ENCODE results near the gene KLHL24. TPM values are rescaled to one million over a fixed set of nuclear protein-coding genes. Genes with fewer than 3 reads are reported as not detected.

The KLHL24 gene
- total RNA-seq, 1 experiment from 2014 or later = 17.7 TPM

DNA sequence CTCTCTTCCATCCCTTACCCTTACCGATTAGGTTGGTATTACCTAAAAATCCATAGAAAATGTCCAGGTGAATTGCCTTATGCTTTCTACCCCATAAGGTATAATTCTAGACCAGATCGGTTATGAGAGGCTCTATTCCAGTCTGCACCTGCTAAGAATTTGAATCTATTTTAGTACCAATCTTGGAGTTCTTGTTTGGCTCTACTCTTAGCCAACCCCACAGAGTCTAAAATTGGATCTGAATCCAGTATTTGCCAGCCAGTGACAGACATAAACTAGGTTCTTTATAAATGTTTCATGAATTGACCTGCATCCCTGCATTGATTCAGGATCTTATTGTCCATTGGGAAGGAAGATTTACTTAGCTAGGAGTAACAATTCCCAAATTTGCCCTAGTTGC is 6.5 kb downstream of the KLHL24 start:
- Histone ChIP-seq H2AK5ac (ENCODE audit: insufficient read length, low read length) (no peak overlapping the region), H3K23me2 (ENCODE audit: insufficient read length, low read depth, low read length, poor library complexity, severe bottlenecking) (no peaks in the 10 kb centered on the region), H2BK15ac (ENCODE audit: low read depth, low read length) (no peak overlapping the region), H3K9ac (ENCODE audit: extremely low read depth, insufficient read length, low read length) (no peak overlapping the region), H3T11ph (ENCODE audit: low read length) (no peak overlapping the region), H2BK12ac (ENCODE audit: insufficient read length, low read depth, low read length) (no peak overlapping the region), H2BK120ac (ENCODE audit: low read depth, low read length, poor library complexity, severe bottlenecking) (no peak overlapping the region), H4K91ac (ENCODE audit: insufficient read length, low read depth, low read length) (no peak overlapping the region), H3K56ac (ENCODE audit: insufficient read length, low read depth, low read length) (no peak overlapping the region), H2BK5ac (ENCODE audit: insufficient read length, low read length) (no peak overlapping the region), H3K4ac (ENCODE audit: low read depth, low read length) (no peak overlapping the region), H3K4me1 (ENCODE audit: insufficient read depth, low read length) (no peaks in the 10 kb centered on the region), H3K27me3 (ENCODE audit: insufficient read depth, low read length) (no peaks in the 10 kb centered on the region), H3K18ac (ENCODE audit: insufficient read length, low read depth, low read length) (no peak overlapping the region), H4K20me1 (ENCODE audit: control insufficient read depth, insufficient read depth, insufficient read length) (no peaks in the 10 kb centered on the region), H3K23ac (ENCODE audit: insufficient read length, low read depth, low read length) (no peak overlapping the region), H4K5ac (ENCODE audit: insufficient read length, low read depth, low read length) (no peak overlapping the region), H3K27ac (ENCODE audit: insufficient read length, low read depth, low read length) (no peak overlapping the region), H4K8ac (replicated peaks; ENCODE audit: insufficient read length, low read depth, low read length) (no peak overlapping the region), H2AFZ (ENCODE audit: low read length) (no peak overlapping the region), H3K79me2 (ENCODE audit: insufficient read depth, low read length) (no peaks in the 10 kb centered on the region; the same call in 1 of the 2 replicates), H2BK20ac (ENCODE audit: low read depth, low read length, poor library complexity, severe bottlenecking) (no peak overlapping the region), H3K79me1 (ENCODE audit: insufficient read depth, low read depth, low read length, poor library complexity, severe bottlenecking) (peaks cover 3% of the 10 kb centered on the region), H3K9me3 (ENCODE audit: control insufficient read depth, low read depth, low read length) (no peaks in the 10 kb centered on the region), H3K14ac (ENCODE audit: insufficient read depth, low read length) (no peak overlapping the region), H3K4me2 (ENCODE audit: insufficient read depth, insufficient read length, low read length) (no peak overlapping the region)
- Mint-ChIP-seq H3K36me3 (ENCODE audit: insufficient read depth in 1 of 3, low read depth in 3 of 3) (peaks cover 0 to 19% (median 3%) of the 10 kb centered on the region in 3 experiments; a peak in 4 of 7 replicates), H3K27ac (no peak overlapping the region), H3K4me1 (peaks cover 5 to 8% of the 10 kb centered on the region in 2 experiments; a peak in 3 of 4 replicates), H3K9me3 (no peaks in the 10 kb centered on the region), H3K4me3 (no peak overlapping the region), H3K27me3 (ENCODE audit: low read depth) (no peaks in the 10 kb centered on the region)
- WGBS (ENCODE audit: extremely low coverage, insufficient read length, low lambda C conversion rate) = no CpG with 5 or more reads among the region's 2 CpGs
- TF ChIP-seq, protein P1, sequence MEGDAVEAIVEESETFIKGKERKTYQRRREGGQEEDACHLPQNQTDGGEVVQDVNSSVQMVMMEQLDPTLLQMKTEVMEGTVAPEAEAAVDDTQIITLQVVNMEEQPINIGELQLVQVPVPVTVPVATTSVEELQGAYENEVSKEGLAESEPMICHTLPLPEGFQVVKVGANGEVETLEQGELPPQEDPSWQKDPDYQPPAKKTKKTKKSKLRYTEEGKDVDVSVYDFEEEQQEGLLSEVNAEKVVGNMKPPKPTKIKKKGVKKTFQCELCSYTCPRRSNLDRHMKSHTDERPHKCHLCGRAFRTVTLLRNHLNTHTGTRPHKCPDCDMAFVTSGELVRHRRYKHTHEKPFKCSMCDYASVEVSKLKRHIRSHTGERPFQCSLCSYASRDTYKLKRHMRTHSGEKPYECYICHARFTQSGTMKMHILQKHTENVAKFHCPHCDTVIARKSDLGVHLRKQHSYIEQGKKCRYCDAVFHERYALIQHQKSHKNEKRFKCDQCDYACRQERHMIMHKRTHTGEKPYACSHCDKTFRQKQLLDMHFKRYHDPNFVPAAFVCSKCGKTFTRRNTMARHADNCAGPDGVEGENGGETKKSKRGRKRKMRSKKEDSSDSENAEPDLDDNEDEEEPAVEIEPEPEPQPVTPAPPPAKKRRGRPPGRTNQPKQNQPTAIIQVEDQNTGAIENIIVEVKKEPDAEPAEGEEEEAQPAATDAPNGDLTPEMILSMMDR (conservative IDR thresholded peaks at IDR 0.05) = no peak
- DNase-seq = no peak

All from H9 (cell line).